Activated CD4-positive, CD25-positive, alpha-beta regulatory T cell (primary cell): Measurements from ENCODE around the gene RABGAP1L.
"Not testable (repeated sequence)": the region's sequence is repeated elsewhere in the genome, so short reads cannot be mapped to it uniquely, and the experiment has no call there.

Experiments used
- DNase-seq, 4 experiments: peaks; one replicate each; lab custom pipeline; 2025; lab: John Stamatoyannopoulos, UW

Gene RABGAP1L

DNA sequence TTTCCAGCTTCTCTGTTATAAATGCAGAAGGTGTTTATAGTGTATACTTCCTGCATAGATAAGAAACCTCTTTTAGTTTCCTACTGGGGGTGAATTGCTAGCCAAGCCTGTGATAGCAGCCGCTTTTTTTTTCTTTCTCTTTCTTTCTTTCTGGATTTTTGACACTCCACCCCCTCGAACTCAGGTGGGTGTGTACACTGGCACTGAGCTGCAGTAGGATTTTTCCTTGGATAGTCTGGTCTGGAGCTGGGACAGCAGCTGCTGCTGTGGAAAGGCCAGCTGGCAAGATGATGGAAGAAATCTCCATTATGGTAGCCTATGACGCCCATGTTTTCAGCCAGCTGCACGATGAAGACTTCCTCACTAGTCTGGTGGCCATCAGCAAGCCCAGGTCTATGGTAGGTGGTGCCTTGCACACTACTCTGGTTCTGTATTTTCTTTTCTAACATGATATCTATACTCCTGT, 717.9 kb downstream of the RABGAP1L start:
- DNase-seq = no peak

- DNase-seq = no peak
Measured at GRCh38 chr1:174880171-174880570, 720.9 kb downstream of the RABGAP1L start.

DNA sequence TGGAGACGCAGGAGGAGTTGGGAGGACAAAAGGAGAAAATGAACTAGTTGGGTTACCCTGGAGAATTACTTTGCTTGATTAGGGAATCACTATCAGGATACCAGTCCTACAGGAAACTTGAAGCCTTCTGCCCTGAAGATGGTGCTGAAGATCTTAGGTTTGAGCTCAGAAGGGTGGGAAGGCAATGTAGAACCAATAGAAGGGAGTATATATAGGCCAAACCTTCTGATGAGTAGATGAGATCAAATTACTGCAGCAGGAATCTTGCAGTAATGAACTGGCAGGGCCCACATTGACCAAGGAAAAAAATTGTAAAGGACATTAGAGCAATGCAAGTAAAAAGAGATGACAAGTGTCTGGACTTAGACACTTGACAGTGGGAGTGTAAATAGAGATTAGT, 724.1 kb downstream of the RABGAP1L start:
- no peak for DNase-seq

DNA sequence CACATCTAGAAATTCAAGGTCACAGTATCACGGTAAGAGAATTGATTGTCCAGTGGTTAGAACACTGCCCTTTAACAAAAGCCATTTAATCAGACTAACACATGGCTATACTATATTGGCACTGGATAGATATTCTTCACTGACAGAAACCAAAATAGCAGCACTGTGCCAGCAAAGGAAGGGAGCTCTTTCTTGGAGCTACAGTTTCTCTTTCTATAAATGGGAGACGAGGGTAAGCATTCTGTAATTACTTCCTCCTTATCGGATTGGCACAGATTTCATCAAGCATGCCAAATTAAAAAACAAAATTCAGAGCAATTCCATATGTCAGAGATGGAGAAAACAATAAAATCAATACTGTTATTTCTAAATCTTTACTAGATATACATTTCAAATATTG, 724.7 kb downstream of the RABGAP1L start:
- DNase-seq = no peak

DNA sequence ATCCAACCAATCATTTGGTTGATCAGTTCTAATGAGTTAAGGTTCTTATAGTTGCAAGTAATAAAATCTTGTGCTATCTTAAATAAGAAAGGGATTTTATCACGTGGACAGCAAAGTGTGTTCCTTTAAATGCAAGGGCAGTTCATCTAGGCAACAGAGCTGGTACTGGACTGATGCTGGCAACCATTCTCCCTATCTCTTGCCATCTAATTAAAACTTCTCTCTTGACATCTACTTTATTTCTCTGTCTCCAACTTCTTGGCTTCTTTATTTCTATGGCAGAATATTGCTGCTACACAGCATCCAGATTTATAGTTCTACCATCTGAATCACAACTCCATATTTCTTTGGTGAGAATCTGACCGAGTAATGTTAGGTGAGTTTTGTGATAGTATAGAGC, 725.2 kb downstream of the RABGAP1L start:
- DNase-seq = no peak

DNA sequence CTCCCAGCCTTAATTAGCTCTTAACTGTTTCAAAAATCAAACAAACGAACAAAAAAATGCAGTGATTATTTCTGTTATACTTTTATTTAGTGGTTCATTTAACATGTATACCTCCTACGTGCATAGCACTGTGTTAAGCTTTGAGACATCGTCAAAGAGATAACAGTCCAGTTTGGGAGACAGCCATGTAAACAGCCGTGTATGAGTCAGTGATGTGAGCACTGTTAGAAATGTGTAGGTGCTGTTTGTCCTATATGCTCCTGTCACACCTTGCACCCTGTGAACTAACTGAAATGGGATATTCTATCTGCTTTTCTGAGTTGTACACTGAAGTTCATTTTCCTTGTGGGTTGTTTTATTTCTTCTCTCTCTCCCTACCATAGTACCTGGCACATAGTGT, 730.7 kb downstream of the RABGAP1L start:
- DNase-seq = no peak

DNA sequence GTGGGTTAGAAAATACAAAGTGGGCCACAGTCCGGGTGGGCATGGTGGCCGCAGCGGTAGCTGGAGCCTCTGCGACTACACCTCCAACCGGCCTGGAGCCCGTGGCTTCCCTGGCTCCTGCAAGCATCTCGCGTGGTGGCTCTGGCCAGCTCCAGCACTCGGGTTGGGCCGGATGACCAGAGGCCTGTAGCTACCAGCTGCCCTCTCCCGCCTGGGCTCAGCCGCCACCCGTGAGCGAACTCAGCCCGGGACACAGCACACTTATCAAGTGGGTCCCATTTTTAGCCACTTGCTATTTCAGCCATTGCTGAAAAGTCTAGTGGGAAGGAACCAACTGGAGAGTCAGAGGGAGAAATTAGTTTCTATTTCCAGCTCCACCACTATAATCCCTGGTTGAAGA, 732.7 kb downstream of the RABGAP1L start:
- no peak for DNase-seq

GRCh38 chr1:174894117-174894762, 734.9 kb downstream of the RABGAP1L start:
- DNase-seq = no peak

- DNase-seq = not testable (repeated sequence)
Measured at GRCh38 chr1:174895610-174896009, 736.3 kb downstream of the RABGAP1L start.

DNA sequence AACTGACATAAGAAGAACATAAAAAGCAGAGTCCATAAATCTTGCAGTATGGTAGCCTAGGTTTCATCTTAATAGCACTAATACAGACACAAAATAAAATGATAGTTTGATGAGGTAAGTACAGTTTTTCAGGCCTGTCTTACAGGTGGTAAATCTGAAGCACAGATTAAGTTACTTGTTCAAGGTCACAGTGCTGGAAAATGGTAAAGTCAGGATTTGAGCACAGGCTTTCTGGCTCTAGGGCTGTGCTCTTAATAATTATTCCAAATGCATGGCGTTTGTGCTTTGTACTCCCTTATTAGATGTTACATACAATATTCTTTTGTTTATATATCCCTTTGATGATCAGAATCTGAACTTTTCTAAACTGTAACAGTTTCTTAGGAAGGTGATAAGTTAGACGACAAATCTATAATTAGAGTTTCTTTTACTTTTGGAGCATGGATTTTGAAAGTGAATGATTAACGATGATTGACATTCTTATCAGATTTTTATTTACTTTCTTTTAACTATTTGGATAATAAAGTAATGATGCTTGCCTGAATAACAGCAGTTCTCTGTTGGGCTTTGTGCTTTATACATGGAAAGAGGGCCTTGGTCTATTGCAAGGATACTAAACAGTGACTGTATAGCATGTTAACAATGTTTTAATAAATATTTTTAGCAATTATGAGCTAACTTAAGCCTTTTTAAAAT, 738.9 kb downstream of the RABGAP1L start:
- no peak for DNase-seq

DNA sequence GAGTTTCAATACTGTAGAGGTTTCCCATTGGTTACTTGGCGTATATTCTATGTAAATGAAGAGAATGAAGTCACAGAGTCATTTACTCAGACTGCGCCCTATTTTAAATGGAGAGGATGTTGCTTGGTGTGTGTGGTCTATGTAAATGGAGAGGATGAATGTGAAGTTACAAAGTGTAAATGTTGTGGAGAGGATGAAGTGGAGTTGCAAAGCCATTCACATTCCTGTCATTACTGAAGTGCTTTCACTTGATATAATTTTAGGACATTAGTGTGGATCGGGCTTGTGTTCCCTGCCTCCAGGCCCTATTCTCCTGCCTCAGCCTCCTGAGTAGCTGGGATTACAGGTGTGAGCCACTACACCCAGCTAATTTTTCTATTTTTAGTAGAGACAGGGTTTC, 741.0 kb downstream of the RABGAP1L start:
- no peak for DNase-seq

DNA sequence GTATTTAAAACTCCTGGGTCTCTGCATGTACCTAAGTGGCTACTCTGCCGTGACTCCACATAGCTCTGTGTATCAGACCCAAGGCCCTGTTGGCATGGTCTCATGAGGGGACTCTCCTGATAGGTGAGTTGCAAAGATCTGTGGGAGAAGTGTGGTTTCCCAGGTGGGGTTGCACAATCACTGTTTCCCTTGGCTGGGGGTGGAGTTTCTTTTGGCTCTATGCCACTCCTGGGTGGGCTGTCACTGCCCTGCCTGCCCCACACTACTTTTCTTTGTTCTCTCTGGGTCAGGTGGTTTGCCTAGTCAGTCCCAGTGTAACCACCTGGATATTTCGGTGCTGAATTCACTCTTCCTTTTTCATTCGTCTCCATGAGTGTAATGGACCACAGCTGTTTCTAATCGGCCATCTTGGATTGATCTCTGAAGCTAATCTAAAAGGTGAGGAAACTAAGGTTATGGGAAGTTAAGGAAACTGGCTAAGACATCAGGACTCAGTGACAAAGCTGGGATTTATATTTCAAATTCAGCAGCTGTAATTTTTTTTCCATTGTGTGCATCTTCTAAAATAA, 743.3 kb downstream of the RABGAP1L start:
- no peak for DNase-seq

DNA sequence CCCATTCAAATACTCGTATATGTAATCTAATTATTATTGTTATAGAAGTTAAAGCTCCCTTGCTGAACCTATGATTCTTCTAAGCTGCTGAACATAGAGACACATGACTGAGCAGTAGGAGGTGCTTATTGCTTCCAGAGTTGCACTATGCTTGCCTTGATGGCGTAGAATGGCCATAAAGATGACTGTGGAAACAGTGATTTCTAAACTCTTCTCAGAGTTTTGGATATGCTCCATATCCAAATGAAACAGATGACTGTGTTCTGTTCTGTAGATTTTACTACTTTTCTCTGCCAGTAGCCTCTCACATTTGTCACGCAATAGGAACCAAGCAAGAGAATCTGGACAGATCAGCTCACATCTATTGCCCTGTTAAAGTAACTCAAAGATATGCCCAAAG, 752.3 kb downstream of the RABGAP1L start:
- no peak for DNase-seq

DNA sequence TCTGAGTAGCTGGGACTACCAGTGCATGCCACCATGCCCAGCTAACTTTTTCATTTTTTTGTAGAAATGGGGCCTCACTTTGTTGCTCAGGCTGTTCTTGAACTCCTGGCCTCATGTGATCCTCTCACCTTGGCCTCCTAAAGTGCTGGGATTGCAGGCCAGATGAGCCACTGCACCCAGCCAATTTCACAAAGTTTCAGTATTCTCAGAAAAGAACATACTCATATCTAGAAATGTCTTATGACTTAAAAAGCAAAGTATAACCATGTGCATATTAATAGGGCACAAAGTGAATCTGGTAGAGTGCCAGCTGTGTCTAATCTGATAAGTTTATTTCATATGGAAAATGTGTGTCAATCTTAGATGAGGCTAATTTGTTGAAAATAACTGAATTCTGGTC, 752.9 kb downstream of the RABGAP1L start:
- no peak for DNase-seq

DNA sequence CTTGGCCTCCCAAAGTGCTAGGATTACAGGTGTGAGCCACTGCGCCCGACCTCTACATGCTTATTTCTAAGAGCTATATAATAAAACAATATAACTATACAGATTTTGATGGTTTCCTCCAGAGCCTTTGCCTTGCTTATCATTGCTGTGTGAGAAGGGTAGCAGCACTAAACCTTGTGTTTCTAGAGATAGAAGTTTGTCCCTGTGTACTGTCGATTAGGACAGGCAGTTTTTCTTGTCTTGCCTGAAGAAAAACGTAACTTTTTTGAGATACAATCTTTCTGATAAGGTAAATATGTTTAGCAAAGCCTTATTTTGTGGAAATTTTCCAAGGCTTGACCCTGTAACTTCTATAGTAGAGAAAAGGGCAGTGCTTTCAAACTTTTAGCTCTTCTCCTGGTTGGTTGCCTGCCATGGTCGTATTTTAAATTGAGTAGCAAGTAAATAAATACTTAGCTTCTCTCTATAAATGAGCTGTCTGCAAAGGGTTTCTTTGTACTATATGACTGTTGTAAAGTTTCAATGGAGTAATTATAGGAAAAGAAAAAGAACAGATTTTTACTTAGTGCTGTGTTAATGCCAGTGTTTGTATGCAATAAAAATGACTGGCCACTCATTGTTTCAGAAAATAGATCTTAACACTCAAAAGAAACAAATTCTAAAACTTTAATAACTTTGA, 754.0 kb downstream of the RABGAP1L start:
- no peak for DNase-seq

DNA sequence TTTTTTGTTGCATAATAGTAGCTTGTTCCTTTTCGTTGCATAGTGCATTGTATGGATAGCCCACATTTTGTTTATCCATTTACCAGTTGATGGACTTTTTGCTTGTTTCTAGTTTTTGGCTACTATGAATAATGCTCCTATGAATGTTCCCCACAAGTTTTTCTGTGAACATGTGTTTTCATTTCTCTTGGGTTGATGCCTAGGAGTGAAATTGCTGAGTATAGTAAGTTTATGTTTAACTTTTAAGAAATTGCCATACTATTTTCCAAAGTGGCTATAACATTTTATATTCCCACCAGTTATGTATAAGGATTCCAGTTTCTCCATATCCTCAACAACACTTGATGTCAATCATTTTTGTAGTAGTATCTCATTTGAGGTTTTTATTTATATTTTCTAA, 755.7 kb downstream of the RABGAP1L start:
- no peak for DNase-seq

DNA sequence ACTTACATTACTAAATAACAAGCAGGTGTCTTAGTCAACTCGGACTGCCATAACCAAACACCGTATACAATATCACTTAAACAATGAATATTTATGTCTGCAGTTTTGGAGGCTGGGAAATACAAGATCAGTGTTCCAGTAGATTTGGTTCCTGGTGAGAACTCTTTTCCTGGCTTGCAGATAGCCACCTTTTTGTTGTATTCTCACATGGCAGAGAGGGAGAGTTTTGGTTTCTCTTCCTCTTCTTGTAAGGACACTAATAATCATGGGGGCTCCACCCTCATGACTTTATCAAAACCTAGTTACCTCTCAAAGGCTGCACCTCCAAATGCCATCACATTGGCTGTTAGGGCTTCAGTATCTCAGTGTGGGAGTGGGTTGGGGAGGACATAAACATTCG, 757.5 kb downstream of the RABGAP1L start:
- no peak for DNase-seq

DNA sequence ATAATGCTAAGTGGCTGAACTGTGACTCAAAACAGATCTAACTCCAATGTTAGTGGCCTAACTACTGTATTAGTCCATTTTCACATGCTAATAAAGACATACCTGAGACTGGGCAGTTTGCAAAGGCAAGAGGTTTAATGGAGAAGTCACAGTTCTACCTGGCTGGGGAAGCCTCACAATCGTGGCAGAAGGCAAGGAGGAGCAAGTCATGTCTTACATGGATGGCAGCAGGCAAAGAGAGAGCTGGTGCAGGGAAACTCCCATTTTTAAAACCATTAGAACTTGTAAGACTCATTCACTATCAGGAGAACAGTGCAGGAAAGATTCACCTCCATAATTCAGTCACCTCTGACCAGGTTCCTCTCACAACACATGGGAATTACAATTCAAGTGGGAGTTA, 760.8 kb downstream of the RABGAP1L start:
- no peak for DNase-seq

DNA sequence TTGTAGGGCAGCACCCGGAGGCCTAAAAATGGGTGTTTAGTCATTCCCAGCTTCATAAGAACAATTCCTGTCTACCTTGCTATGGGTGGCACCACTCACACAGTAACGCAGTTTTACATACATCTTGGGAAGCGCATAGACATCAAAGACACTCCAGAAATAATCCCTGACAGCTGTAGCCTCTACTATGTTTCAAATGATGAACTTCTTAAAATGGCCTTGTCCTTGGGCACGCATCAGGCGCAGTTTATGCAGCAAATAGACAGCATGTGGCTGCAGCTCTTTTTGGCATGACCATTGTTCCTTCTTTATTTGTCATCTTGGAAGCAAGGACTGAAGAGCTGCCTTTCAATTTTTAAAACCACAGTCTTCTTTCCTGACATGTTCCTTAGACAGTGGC, 762.8 kb downstream of the RABGAP1L start:
- DNase-seq = no peak

GRCh38 chr1:174923820-174924219, 764.5 kb downstream of the RABGAP1L start:
- no peak for DNase-seq

- DNase-seq = no peak
Measured at GRCh38 chr1:174928541-174928940, 769.2 kb downstream of the RABGAP1L start.

DNA sequence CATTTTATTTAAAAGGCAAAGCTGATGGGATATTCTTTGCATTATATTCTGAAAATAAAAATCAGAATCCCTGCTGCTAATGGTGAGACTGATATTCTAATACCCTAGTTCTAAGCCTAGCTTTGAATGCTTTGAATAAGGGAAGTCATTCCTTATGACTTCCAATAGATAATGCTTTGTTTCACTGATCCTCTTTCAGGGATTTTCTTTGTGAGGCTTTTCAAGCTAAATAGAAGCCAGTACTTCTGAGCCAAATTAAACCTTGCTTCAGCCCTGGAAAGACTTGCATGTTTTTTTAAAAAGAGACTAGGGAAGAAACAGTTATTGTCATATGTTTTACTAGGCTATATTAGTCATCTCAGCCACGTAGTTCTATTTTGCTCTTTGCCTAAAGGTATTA, 771.9 kb downstream of the RABGAP1L start:
- DNase-seq = no peak

DNA sequence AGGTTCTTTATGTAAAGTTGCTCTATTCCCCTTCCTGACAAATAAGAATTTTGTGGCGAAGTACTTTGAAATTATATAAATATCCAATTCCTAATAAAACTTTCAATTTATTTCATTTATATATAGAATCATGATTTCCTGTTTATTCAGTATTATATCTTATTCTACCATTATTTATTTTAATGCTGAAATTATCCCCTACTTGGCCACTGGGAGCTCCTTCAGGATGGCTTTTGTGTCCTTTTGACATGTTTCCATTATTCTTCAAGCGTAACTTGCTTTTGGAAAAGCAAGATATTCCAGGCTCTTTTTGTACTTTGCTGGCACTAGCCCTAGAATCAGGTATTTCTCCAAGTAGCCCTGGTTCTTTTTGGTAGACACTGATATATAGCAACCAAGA, 773.3 kb downstream of the RABGAP1L start:
- no peak for DNase-seq
